ENCODE data around the gene PBX3.

Gene PBX3

DNA sequence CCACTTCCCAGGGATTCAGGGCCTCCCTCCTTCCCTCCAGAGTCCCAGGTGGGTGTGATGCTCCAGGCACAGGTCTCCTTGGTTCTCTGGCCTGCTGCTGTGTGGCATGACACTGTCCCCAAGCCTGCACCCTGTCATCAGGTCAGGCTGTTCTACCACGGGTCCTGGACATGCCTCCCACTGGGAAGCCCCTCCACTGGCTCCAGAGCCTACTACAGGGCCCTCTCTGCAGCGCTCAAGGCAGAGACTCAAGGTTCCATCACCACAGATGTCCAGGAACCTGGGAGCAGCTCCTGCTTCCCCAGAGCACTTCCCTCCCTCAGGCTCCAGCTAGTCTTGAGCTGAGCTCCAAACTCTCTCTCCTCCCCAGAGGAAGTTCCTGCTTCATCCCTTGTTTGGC, 237.3 kb downstream of the PBX3 start:
- TF ChIP-seq CTCF (IDR thresholded peaks at IDR 0.05; ENCODE audit: low read depth, low read length) = no peak
- H3K4me3 ChIP-seq (ENCODE audit: low read depth, low read length) = no peak overlapping the region

DNA sequence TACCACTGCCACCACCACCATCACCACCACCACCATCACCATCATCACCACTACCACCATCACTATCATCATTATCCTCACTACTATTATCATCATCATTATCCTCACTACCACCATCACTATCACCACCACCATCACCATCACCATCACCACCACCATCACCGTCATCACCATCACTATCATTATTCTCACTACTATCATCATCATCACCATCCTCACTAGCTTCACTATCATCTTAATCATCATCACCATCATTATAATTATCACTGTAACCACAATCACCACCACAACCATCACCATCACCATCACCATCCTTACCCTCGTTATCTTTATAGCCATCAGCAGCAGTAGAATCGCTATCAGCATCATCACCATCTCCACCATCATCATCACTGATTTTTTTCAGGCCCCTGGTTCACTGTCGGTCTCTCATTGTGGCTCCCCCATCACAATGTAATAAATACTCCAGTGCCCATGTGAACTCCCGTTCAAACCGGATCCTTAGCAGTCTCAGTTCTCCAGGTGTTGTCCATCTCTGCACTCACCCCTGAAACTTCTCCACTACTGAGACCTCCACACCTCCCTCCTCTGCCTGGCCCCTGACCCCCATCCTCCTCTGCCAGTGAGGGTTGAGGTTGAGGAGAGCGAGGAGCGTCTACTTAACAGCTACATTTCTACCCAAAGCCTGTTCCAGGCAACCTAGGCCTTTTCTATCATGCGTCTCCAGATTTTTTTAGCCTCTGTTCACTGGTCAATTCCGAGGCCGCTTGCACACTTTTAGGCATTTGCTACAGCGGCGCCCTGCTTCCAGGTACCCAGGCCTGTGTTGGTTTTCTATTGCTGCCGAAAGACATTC, 238.2 kb downstream of the PBX3 start:
- TF ChIP-seq CTCF (IDR thresholded peaks at IDR 0.05; ENCODE audit: low read depth, low read length) = no peak
- no peak overlapping the region for H3K4me3 ChIP-seq (ENCODE audit: low read depth, low read length)

- TF ChIP-seq CTCF (IDR thresholded peaks at IDR 0.05; ENCODE audit: low read depth, low read length) = no peak
- no peak overlapping the region for H3K4me3 ChIP-seq (ENCODE audit: low read depth, low read length)
Measured at GRCh38 chr9:125985998-125986655, 239.0 kb downstream of the PBX3 start.

DNA sequence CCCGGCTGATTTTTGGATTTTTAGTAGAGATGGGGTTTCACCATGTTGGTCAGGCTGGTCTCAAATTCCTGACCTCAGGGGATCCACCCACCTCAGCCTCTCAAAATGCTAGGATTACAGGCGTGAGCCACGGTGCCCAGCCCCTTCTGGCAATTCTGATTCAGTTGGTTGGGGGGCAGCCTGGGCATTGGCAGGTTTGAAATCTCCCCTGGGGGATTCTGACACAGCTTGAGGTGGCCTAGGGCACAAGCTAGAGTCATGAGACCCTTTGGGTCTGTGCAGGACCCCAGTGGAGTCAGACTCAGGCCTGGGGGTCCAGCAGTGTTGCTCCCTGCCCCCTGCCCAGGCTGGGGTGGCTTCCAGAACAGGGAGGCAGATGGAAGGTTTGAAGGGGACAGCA, 239.8 kb downstream of the PBX3 start:
- H3K4me3 ChIP-seq (ENCODE audit: low read depth, low read length) = no peak overlapping the region
- no peak for TF ChIP-seq CTCF (IDR thresholded peaks at IDR 0.05; ENCODE audit: low read depth, low read length)

GRCh38 chr9:125987420-125987819, 240.2 kb downstream of the PBX3 start:
- TF ChIP-seq CTCF (IDR thresholded peaks at IDR 0.05; ENCODE audit: low read depth, low read length) = no peak
- H3K4me3 ChIP-seq (ENCODE audit: low read depth, low read length) = no peak overlapping the region

GRCh38 chr9:125988479-125989050, 241.4 kb downstream of the PBX3 start:
- no peak overlapping the region for H3K4me3 ChIP-seq (ENCODE audit: low read depth, low read length)
- no peak for TF ChIP-seq CTCF (IDR thresholded peaks at IDR 0.05; ENCODE audit: low read depth, low read length)

DNA sequence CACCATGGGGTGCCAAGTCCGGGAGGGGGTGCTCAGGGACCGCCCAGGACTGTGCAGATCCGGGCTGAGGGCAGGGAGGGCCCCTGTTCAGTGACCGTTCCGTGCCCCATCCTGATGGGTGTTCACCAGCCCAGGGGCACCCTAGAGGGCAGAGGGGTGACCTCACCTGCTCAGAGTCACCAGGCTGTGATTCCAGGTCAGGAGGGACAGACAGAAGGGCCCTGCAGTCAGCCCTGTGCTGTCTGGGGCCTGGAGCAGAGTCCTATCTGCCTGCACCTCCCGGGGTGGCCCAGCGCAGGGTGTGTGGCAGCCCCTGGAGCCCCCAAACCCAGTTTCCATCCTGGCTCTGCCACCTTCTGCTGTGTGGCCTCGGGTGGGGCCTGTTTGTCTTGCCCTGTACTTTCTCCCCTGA, 241.9 kb downstream of the PBX3 start:
- no peak for TF ChIP-seq CTCF (IDR thresholded peaks at IDR 0.05; ENCODE audit: low read depth, low read length)
- H3K4me3 ChIP-seq (ENCODE audit: low read depth, low read length) = no peak overlapping the region

Data from WI38 (cell line).